ENCODE results near the gene SFRP4.

Gene SFRP4

GRCh38 chr7:37933018-37933566 lies 16.5 kb upstream of the SFRP4 start:
- H3K27ac ChIP-seq: no peak overlapping the region
- TF ChIP-seq ZFX (IDR thresholded peaks at IDR 0.05; ENCODE audit: borderline replicate concordance) (no peak), CTCF (IDR thresholded peaks at IDR 0.05) (no peak)

- H3K27ac ChIP-seq: no peak overlapping the region
- TF ChIP-seq ZFX (IDR thresholded peaks at IDR 0.05; ENCODE audit: borderline replicate concordance): no peak
- TF ChIP-seq CTCF (IDR thresholded peaks at IDR 0.05): no peak
Measured at GRCh38 chr7:37932543-37932942, 15.9 kb upstream of the SFRP4 start.

GRCh38 chr7:37930226-37930948 lies 13.8 kb upstream of the SFRP4 start:
- TF ChIP-seq CTCF (IDR thresholded peaks at IDR 0.05) (no peak), ZFX (IDR thresholded peaks at IDR 0.05; ENCODE audit: borderline replicate concordance) (no peak)
- no peak overlapping the region for H3K27ac ChIP-seq

- H3K27ac ChIP-seq: no peak overlapping the region
- TF ChIP-seq ZFX (IDR thresholded peaks at IDR 0.05; ENCODE audit: borderline replicate concordance): no peak
- TF ChIP-seq CTCF (IDR thresholded peaks at IDR 0.05): no peak
Measured at GRCh38 chr7:37928878-37929277, 12.3 kb upstream of the SFRP4 start.

GRCh38 chr7:37927773-37928444 lies 11.3 kb upstream of the SFRP4 start:
- H3K27ac ChIP-seq: no peak overlapping the region
- TF ChIP-seq ZFX (IDR thresholded peaks at IDR 0.05; ENCODE audit: borderline replicate concordance) (no peak), CTCF (IDR thresholded peaks at IDR 0.05) (no peak)

- H3K27ac ChIP-seq: no peak overlapping the region
- TF ChIP-seq ZFX (IDR thresholded peaks at IDR 0.05; ENCODE audit: borderline replicate concordance) (no peak), CTCF (IDR thresholded peaks at IDR 0.05) (no peak)
Measured at GRCh38 chr7:37925620-37926019, 9.0 kb upstream of the SFRP4 start.

GRCh38 chr7:37924491-37925041 lies 7.9 kb upstream of the SFRP4 start:
- no peak overlapping the region for H3K27ac ChIP-seq
- TF ChIP-seq CTCF (IDR thresholded peaks at IDR 0.05) (no peak), ZFX (IDR thresholded peaks at IDR 0.05; ENCODE audit: borderline replicate concordance) (no peak)
